Mesendoderm (in vitro differentiated cells): ENCODE measurements around the gene GLOD5.

Experiments
- DNase-seq: peaks from one replicate; pipeline ENCODE4 v3.0.0; 2013
- H2AK5ac ChIP-seq: 2 replicates; pipeline ENCODE4 v1.6.1; 2013; ENCODE audit warnings: low read length, inconsistent platforms
- H2BK120ac ChIP-seq: 2 replicates; pipeline ENCODE4 v1.6.1; 2013; ENCODE audit warnings: low read depth, mild to moderate bottlenecking, low read length, moderate library complexity, mixed read lengths
- H2BK15ac ChIP-seq: replicated peaks from 2 replicates; pipeline ENCODE4 v1.6.1; 2013; ENCODE audit warnings: low read depth, mild to moderate bottlenecking, moderate library complexity
- H2BK5ac ChIP-seq: 2 replicates; pipeline ENCODE4 v1.6.1; 2013; ENCODE audit warnings: low read length, inconsistent platforms
- H3K18ac ChIP-seq: 2 replicates; pipeline ENCODE4 v1.6.1; 2013; ENCODE audit warnings: mild to moderate bottlenecking, low read length, mixed read lengths
- H3K23ac ChIP-seq: one replicate; pipeline ENCODE4 v1.6.1; 2013; ENCODE audit warnings: low read length
- H3K27ac ChIP-seq: 2 replicates; pipeline ENCODE4 v1.5.1; 2013; ENCODE audit warnings: low read depth, mild to moderate bottlenecking, inconsistent platforms, low read length, moderate library complexity
- H3K27me3 ChIP-seq: 2 replicates; pipeline ENCODE4 v1.6.1; 2013; ENCODE audit warnings: low read length, control low read depth, mild to moderate bottlenecking, inconsistent platforms; ENCODE audit not compliant: insufficient read depth, poor library complexity
- H3K36me3 ChIP-seq: 2 replicates; pipeline ENCODE4 v1.6.1; 2013; ENCODE audit warnings: low read length, inconsistent platforms; ENCODE audit not compliant: control insufficient read depth, insufficient read depth
- H3K4ac ChIP-seq: one replicate; pipeline ENCODE4 v1.6.1; 2013; ENCODE audit warnings: low read depth, mild to moderate bottlenecking, low read length, moderate library complexity
- H3K4me1 ChIP-seq: 2 replicates; pipeline ENCODE4 v1.6.1; 2013; ENCODE audit warnings: low read depth, low read length, inconsistent platforms; ENCODE audit not compliant: control insufficient read depth
- H3K4me2 ChIP-seq: 2 replicates; pipeline ENCODE4 v1.6.1; 2013; ENCODE audit warnings: low read length
- H3K4me3 ChIP-seq: 2 replicates; pipeline ENCODE4 v1.5.1; 2013; ENCODE audit warnings: mild to moderate bottlenecking, low read length
- H3K56ac ChIP-seq: one replicate; pipeline ENCODE4 v1.6.1; 2013; ENCODE audit warnings: low read length
- H3K79me1 ChIP-seq: 2 replicates; pipeline ENCODE4 v1.6.1; 2013; ENCODE audit warnings: low read length, inconsistent platforms
- H3K79me2 ChIP-seq: 2 replicates; pipeline ENCODE4 v1.6.1; 2013; ENCODE audit warnings: mild to moderate bottlenecking, low read length; ENCODE audit not compliant: control insufficient read depth, insufficient read depth
- H3K9ac ChIP-seq: 2 replicates; pipeline ENCODE4 v1.6.1; 2013; ENCODE audit warnings: low read length, inconsistent platforms
- H4K5ac ChIP-seq: one replicate; pipeline ENCODE4 v1.6.1; 2013; ENCODE audit warnings: low read length
- H4K8ac ChIP-seq: one replicate; pipeline ENCODE4 v1.6.1; 2013; ENCODE audit warnings: low read depth, mild to moderate bottlenecking, control low read depth, low read length, moderate library complexity
- WGBS: extraction: QIAGEN DNeasy Blood & Tissue Kit; methylation state at CpG from one replicate; pipeline ENCODE4 v1.1.7; 2013; ENCODE audit warnings: low lambda C conversion rate, missing lambda C conversion rate; ENCODE audit not compliant: insufficient coverage; ENCODE audit errors: extremely low coverage; 5-methylcytosine and 5-hydroxymethylcytosine counted together

The GLOD5 gene

GRCh38 chrX:48782216-48782615 is 20.7 kb downstream of the GLOD5 start:
- Histone ChIP-seq H3K79me2 (no peaks in the 10 kb centered on the region), H3K9ac (no peak overlapping the region)
- WGBS, result no CpG with 5 or more reads among the region's 2 CpGs

GRCh38 chrX:48782795-48783194 is 21.2 kb downstream of the GLOD5 start:
- no peak overlapping the region for H2BK5ac ChIP-seq
- H3K9ac ChIP-seq, result no peak overlapping the region
- no peak overlapping the region for H2BK15ac ChIP-seq
- no peaks in the 10 kb centered on the region for H3K36me3 ChIP-seq
- no peak overlapping the region for H3K4me2 ChIP-seq
- H3K56ac ChIP-seq, result no peak overlapping the region
- H3K27ac ChIP-seq, result no peak overlapping the region
- no peak overlapping the region for H2AK5ac ChIP-seq
- H2BK120ac ChIP-seq, result no peak overlapping the region
- H4K8ac ChIP-seq, result no peak overlapping the region
- no peak overlapping the region for H3K23ac ChIP-seq
- no peak overlapping the region for H3K4ac ChIP-seq
- no peak for DNase-seq
- H3K4me3 ChIP-seq, result no peak overlapping the region
- WGBS, result no CpG with 5 or more reads among the region's 13 CpGs
- no peaks in the 10 kb centered on the region for H3K79me2 ChIP-seq
- H3K27me3 ChIP-seq, result no peaks in the 10 kb centered on the region
- no peak overlapping the region for H4K5ac ChIP-seq
- H3K4me1 ChIP-seq, result no peaks in the 10 kb centered on the region
- H3K79me1 ChIP-seq, result no peaks in the 10 kb centered on the region
- H3K18ac ChIP-seq, result no peak overlapping the region

More at GRCh38 chrX:48782216-48782615, 20.7 kb downstream of the GLOD5 start:
- Histone ChIP-seq H3K4ac (no peak overlapping the region), H2BK5ac (no peak overlapping the region), H3K4me1 (no peaks in the 10 kb centered on the region), H4K5ac (no peak overlapping the region), H3K56ac (no peak overlapping the region), H3K27me3 (no peaks in the 10 kb centered on the region), H3K4me3 (no peak overlapping the region), H2AK5ac (no peak overlapping the region), H3K36me3 (no peaks in the 10 kb centered on the region), H2BK120ac (no peak overlapping the region), H3K27ac (no peak overlapping the region), H2BK15ac (no peak overlapping the region), H3K18ac (no peak overlapping the region), H3K79me1 (no peaks in the 10 kb centered on the region), H3K23ac (no peak overlapping the region), H3K4me2 (no peak overlapping the region), H4K8ac (no peak overlapping the region)
- DNase-seq, result no peak

- H3K79me1 ChIP-seq, result no peaks in the 10 kb centered on the region
- H3K4ac ChIP-seq, result no peak overlapping the region
- H3K9ac ChIP-seq, result no peak overlapping the region
- no peak overlapping the region for H3K4me2 ChIP-seq
- H3K79me2 ChIP-seq, result no peaks in the 10 kb centered on the region
- DNase-seq, result no peak
- H3K56ac ChIP-seq, result no peak overlapping the region
- no peaks in the 10 kb centered on the region for H3K36me3 ChIP-seq
- H3K23ac ChIP-seq, result no peak overlapping the region
- no peaks in the 10 kb centered on the region for H3K27me3 ChIP-seq
- H4K8ac ChIP-seq, result no peak overlapping the region
- no peak overlapping the region for H3K27ac ChIP-seq
- H3K4me3 ChIP-seq, result no peak overlapping the region
- H2BK15ac ChIP-seq, result no peak overlapping the region
- H3K4me1 ChIP-seq, result no peaks in the 10 kb centered on the region
- H4K5ac ChIP-seq, result no peak overlapping the region
- no peak overlapping the region for H2BK5ac ChIP-seq
- H3K18ac ChIP-seq, result no peak overlapping the region
- H2BK120ac ChIP-seq, result no peak overlapping the region
- no peak overlapping the region for H2AK5ac ChIP-seq
- WGBS, result no CpG with 5 or more reads among the region's 3 CpGs
Observed at GRCh38 chrX:48784726-48785125, 23.2 kb downstream of the GLOD5 start.

- no peak for DNase-seq
- no peak overlapping the region for H4K5ac ChIP-seq
- no peak overlapping the region for H3K4me2 ChIP-seq
- WGBS, result no CpG with 5 or more reads among the region's 1 CpG
- H2BK5ac ChIP-seq, result no peak overlapping the region
- H3K4me1 ChIP-seq, result no peaks in the 10 kb centered on the region
- no peak overlapping the region for H2BK120ac ChIP-seq
- no peaks in the 10 kb centered on the region for H3K36me3 ChIP-seq
- no peak overlapping the region for H2AK5ac ChIP-seq
- H4K8ac ChIP-seq, result no peak overlapping the region
- no peak overlapping the region for H2BK15ac ChIP-seq
- no peaks in the 10 kb centered on the region for H3K79me2 ChIP-seq
- no peaks in the 10 kb centered on the region for H3K27me3 ChIP-seq
- no peak overlapping the region for H3K4ac ChIP-seq
- H3K4me3 ChIP-seq, result no peak overlapping the region
- no peaks in the 10 kb centered on the region for H3K79me1 ChIP-seq
- no peak overlapping the region for H3K18ac ChIP-seq
- H3K23ac ChIP-seq, result no peak overlapping the region
- H3K56ac ChIP-seq, result no peak overlapping the region
- no peak overlapping the region for H3K9ac ChIP-seq
- H3K27ac ChIP-seq, result no peak overlapping the region
Observed at GRCh38 chrX:48785186-48785539, 23.6 kb downstream of the GLOD5 start.

GRCh38 chrX:48785540-48786214 is 24.1 kb downstream of the GLOD5 start:
- no peak overlapping the region for H4K5ac ChIP-seq
- no peak overlapping the region for H2BK5ac ChIP-seq
- no peaks in the 10 kb centered on the region for H3K27me3 ChIP-seq
- no peak overlapping the region for H3K27ac ChIP-seq
- DNase-seq, result no peak
- no peak overlapping the region for H2BK120ac ChIP-seq
- H3K4me2 ChIP-seq, result no peak overlapping the region
- H2AK5ac ChIP-seq, result no peak overlapping the region
- no peak overlapping the region for H3K4me3 ChIP-seq
- no peaks in the 10 kb centered on the region for H3K36me3 ChIP-seq
- no CpG with 5 or more reads among the region's 16 CpGs for WGBS
- no peaks in the 10 kb centered on the region for H3K79me2 ChIP-seq
- no peak overlapping the region for H3K56ac ChIP-seq
- H3K4me1 ChIP-seq, result no peaks in the 10 kb centered on the region
- H3K18ac ChIP-seq, result no peak overlapping the region
- no peaks in the 10 kb centered on the region for H3K79me1 ChIP-seq
- H3K9ac ChIP-seq, result no peak overlapping the region
- no peak overlapping the region for H4K8ac ChIP-seq
- no peak overlapping the region for H3K4ac ChIP-seq
- H3K23ac ChIP-seq, result no peak overlapping the region
- H2BK15ac ChIP-seq, result no peak overlapping the region

GRCh38 chrX:48786341-48786800 is 24.8 kb downstream of the GLOD5 start, which contains the start of gene GATA1:
GATA1 (plus strand) TSS chrX:48786590; CDS start chrX:48791110, 4,520 bp downstream.
- H2BK15ac ChIP-seq, result no peak within 1 kb of the TSS
- H3K79me1 ChIP-seq, result no peaks in the 10 kb centered on the region
- H2BK5ac ChIP-seq, result no peak within 1 kb of the TSS
- H3K36me3 ChIP-seq, result no peaks in the 10 kb centered on the region
- H2BK120ac ChIP-seq, result no peak within 1 kb of the TSS
- H3K4me3 ChIP-seq, result no peak within 1 kb of the TSS
- H4K5ac ChIP-seq, result no peak within 1 kb of the TSS
- no peak within 1 kb of the TSS for H3K4ac ChIP-seq
- H3K79me2 ChIP-seq, result no peaks in the 10 kb centered on the region
- H3K18ac ChIP-seq, result no peak within 1 kb of the TSS
- DNase-seq, result no peak
- H3K23ac ChIP-seq, result no peak within 1 kb of the TSS
- H3K9ac ChIP-seq, result no peak within 1 kb of the TSS
- no peak within 1 kb of the TSS for H4K8ac ChIP-seq
- no peak within 1 kb of the TSS for H2AK5ac ChIP-seq
- no peak within 1 kb of the TSS for H3K56ac ChIP-seq
- WGBS, result no CpG with 5 or more reads among the region's 7 CpGs
- H3K4me2 ChIP-seq, result no peak within 1 kb of the TSS
- no peak within 1 kb of the TSS for H3K27ac ChIP-seq
- no peaks in the 10 kb centered on the region for H3K27me3 ChIP-seq
- no peaks in the 10 kb centered on the region for H3K4me1 ChIP-seq
